Ishikawa (cell line): ENCODE results near the gene SHH.

Source experiments
- NFIC ChIP-seq: IDR thresholded peaks from 2 replicates; pipeline ENCODE4 v1.6.1; 2012
- TAF1 ChIP-seq: IDR thresholded peaks from 2 replicates; pipeline ENCODE4 v1.6.1; 2012; ENCODE audit warnings: low read depth, mild to moderate bottlenecking

GRCh38 chr7:155804897-155805825 is 7.1 kb downstream of the SHH start:
- TF ChIP-seq NFIC, result no peak
- TF ChIP-seq TAF1, result no peak
